Mononuclear cell (primary cell): ENCODE measurements around the gene SEC23B. TPM values are rescaled to one million over a fixed set of nuclear protein-coding genes. Genes with fewer than 3 reads are reported as not detected.

ENCODE experiments used
- H3K27me3 ChIP-seq: 2 replicates; pipeline ENCODE4 v1.6.0; 2011; ENCODE audit warnings: low read length, control low read depth; ENCODE audit not compliant: insufficient read depth
- H3K4me1 ChIP-seq: 2 replicates; pipeline ENCODE4 v1.5.1; 2011; ENCODE audit warnings: mild to moderate bottlenecking, low read length, control low read depth; ENCODE audit not compliant: insufficient read depth
- H3K4me3 ChIP-seq: 2 replicates; pipeline ENCODE4 v1.5.1; 2011; ENCODE audit warnings: mild to moderate bottlenecking, low read length, moderate library complexity
- H3K9me3 ChIP-seq: 2 replicates; pipeline ENCODE4 v1.5.1; 2011; ENCODE audit warnings: low read depth, mild to moderate bottlenecking, control low read depth, low read length
- total RNA-seq: library from RNA; depleted of rRNA; stranded (reverse); fragments of >200 nt; gene quantifications from one replicate; pipeline ENCODE4 v1.2.3, GENCODE V29; 2012

SEC23B gene
- total RNA-seq, 1 donor, result 25.0 TPM

DNA sequence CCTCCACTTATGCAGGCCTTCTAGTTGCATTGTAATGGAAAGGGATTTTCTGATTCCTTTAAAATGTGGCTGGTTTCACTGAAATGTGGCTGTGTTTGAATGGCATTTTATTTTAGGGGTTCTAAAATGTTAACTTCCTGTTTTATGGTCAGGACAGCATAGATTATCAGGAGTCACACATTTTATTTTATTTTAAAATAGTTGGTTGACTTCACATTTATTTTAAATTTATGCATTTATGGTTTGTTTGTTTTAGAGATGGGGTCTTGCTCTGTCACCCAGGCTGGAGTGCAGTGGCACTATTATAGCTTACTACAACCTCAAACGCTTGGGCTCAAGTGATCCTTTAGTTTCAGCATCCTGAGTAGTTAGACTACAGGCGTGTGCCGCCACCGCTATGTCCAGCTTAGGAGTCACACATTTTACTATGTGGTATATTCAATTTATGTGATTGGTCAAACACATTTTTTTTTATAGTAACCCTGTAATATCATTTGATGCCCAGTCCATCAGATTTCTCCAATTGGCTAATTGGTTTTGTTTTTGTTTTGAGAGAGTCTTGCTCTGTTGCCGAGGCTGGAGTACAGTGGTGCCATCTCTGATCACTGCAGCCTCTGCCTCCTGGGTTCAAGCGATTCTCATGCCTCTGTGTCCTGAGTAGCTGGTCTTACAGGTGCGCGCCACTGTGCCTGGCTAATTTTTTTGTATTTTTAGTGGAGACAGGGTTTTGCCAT is 82.4 kb downstream of the SEC23B start:
- no peaks in the 10 kb centered on the region for H3K27me3 ChIP-seq

DNA sequence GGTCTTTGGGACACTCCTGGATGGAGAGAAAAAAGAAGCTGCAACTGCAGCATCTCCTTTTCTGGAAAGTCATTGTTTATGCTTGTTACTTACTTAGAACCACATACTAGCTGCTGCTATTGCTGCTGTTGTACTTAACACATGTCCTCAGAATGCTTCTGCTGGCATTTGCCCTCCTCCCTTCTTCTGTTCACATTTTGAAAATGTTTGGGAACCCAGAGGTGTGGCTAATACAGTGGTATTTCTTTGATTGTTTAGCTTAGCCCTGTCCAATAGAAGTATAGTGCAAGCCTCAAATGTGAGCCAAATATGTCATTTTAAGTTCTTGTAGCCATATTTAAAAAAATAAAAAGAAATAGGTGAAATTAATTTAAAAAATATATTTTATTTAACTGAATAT is 88.5 kb downstream of the SEC23B start:
- H3K4me3 ChIP-seq, result no peak overlapping the region
- no peaks in the 10 kb centered on the region for H3K4me1 ChIP-seq
- no peaks in the 10 kb centered on the region for H3K9me3 ChIP-seq
- no peaks in the 10 kb centered on the region for H3K27me3 ChIP-seq

More for the DNA sequence above, 82.4 kb downstream of the SEC23B start:
- no peak overlapping the region for H3K4me3 ChIP-seq
- peaks cover 13% of the 10 kb centered on the region for H3K4me1 ChIP-seq
- H3K9me3 ChIP-seq, result no peaks in the 10 kb centered on the region

DNA sequence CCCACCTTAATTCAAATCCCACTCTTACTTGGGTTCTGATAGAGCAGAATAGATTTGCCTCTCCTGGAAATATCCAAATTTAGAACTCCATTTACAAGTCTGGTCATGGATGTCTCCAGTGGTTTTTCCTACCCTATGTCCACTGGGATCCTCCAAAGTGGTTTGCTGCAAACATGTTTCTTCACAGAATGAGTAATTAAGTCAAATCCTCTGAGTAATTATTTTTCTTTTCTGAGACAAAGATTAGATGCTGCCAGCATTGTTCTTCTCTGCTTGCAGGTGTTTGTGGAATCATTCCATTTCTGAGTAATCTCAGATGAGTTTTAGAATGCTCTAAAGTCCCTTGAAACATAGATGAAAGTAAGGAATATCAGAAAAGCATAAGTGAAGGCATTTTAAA is 102.0 kb downstream of the SEC23B start:
- no peaks in the 10 kb centered on the region for H3K27me3 ChIP-seq
- H3K4me1 ChIP-seq, result no peaks in the 10 kb centered on the region
- H3K9me3 ChIP-seq, result no peaks in the 10 kb centered on the region
- H3K4me3 ChIP-seq, result no peak overlapping the region

Other genes with a start within 250 kb of the SEC23B start
- 1.5 TPM for gene ZNF133, start 219.4 kb upstream of the SEC23B start, total RNA-seq
- gene DZANK1, start 40.9 kb upstream of the SEC23B start, total RNA-seq, result 0.84 TPM
- 11.4 TPM for gene POLR3F, start 40.5 kb upstream of the SEC23B start, total RNA-seq
- 5.4 TPM for gene RBBP9, start 10.7 kb upstream of the SEC23B start, total RNA-seq
- gene SMIM26, start 59.5 kb downstream of the SEC23B start, total RNA-seq, result 93.9 TPM
- gene DTD1, start 80.1 kb downstream of the SEC23B start, total RNA-seq, result 19.0 TPM